ENCODE data around the gene ZNF397.

ZNF397 gene

DNA sequence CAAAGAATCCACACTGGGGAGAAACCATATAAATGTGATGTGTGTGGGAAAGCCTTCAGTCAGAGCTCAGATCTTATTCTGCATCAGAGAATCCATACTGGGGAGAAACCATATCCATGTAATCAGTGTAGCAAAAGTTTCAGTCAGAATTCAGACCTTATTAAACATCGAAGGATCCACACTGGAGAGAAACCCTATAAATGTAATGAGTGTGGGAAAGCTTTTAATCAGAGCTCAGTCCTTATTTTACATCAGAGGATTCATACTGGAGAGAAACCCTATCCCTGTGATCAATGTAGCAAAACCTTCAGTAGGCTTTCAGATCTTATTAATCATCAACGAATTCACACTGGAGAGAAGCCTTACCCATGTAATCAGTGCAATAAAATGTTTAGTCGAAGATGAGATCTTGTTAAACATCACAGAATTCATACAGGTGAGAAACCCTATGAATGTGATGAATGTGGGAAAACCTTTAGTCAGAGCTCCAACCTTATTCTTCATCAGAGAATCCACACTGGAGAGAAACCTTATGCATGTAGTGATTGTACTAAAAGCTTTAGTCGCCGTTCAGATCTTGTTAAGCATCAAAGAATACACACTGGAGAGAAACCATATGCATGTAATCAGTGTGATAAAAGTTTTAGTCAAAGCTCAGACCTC lies 65.9 kb downstream of the ZNF397 start:
- DNase-seq: no peak
